ENCODE results near the gene IKZF2. TPM values are rescaled to one million over a fixed set of nuclear protein-coding genes. Genes with fewer than 3 reads are reported as not detected.
A peak's percentile ranks its signal among the peaks of the same experiment; 100 is the strongest.

IKZF2 gene
- total and polyA plus RNA-seq, 2 of the 4 experiments (the other 2 are of a cell fraction) = 2.1 to 25.5 TPM

DNA sequence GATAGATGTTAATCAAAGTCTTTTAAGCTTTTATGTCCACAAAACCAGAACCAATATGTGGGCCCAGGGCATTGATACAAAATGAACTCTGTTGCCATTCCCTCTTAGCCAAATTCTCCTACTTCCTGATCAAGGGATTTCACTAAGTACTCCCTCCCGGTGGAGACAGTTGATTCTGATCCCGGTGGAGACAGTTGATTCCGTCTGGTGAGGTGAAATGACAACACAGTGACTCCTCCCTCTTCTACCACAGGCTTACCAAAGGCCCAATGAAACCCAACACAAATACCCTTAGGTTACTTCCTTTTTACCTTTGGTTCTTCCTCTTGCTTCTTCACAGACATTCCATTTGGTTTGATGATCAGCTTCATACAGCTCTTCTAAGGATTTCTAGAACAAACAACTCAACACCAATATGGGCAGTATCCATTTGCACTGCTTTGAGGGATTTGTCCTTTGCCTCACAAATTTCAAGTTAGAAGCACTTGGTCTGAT is 153.8 kb downstream of the IKZF2 start:
- no peak overlapping the region for H3K9ac ChIP-seq (ENCODE audit: low read depth, low read length)
- no peak overlapping the region for H3K23ac ChIP-seq (ENCODE audit: low read depth, low read length)
- H3K9me1 ChIP-seq (ENCODE audit: insufficient read depth, low read length) = no peaks in the 10 kb centered on the region
- H2AFZ ChIP-seq (replicated peaks; ENCODE audit: low read length, poor library complexity) = no peak overlapping the region
- H4K8ac ChIP-seq (ENCODE audit: low read depth in 2 of 2, low read length in 2 of 2) = no peak overlapping the region
- H2BK20ac ChIP-seq (ENCODE audit: low read depth, low read length) = no peak overlapping the region
- H3K9me3 ChIP-seq (ENCODE audit: control insufficient read depth, insufficient read depth, low read length) = no peaks in the 10 kb centered on the region
- H3K56ac ChIP-seq (ENCODE audit: extremely low read depth, insufficient read depth, low read length) = no peak overlapping the region
- H2AK5ac ChIP-seq (ENCODE audit: low read depth, low read length) = no peak overlapping the region
- no peak overlapping the region for H3K27ac ChIP-seq (ENCODE audit: insufficient read depth, low read length)
- ChIA-PET POLR2A (ENCODE audit: unreplicated experiment) (no interaction called here), CTCF (interaction anchor here (0.9 kb wide), 1 partner anchor 152 kb away, joined by 3 read pairs; no protein-coding TSS in a partner anchor)
- H3K4me3 ChIP-seq (ENCODE audit: insufficient read depth, low read depth, low read length) = no peak overlapping the region
- no peak overlapping the region for H3K14ac ChIP-seq (replicated peaks; ENCODE audit: low read depth, low read length)
- no peaks in the 10 kb centered on the region for H3K27me3 ChIP-seq (ENCODE audit: control insufficient read depth, insufficient read depth, low read length)
- H3K18ac ChIP-seq (ENCODE audit: low read depth, low read length) = no peak overlapping the region; the same call in 1 of the 2 replicates
- no peak overlapping the region for H3K4ac ChIP-seq (ENCODE audit: low read depth, low read length)
- H3K4me1 ChIP-seq (ENCODE audit: control insufficient read depth, insufficient read depth, low read length) = no peaks in the 10 kb centered on the region
- TF ChIP-seq POLR2A (IDR thresholded peaks at IDR 0.05; ENCODE audit: low read depth, low read length) (no peak), MXI1 (IDR thresholded peaks at IDR 0.05; ENCODE audit: borderline replicate concordance, low read depth, low read length) (no peak), RCOR1 (IDR thresholded peaks at IDR 0.05; ENCODE audit: insufficient replicate concordance, low read length) (no peak), RAD21 (IDR thresholded peaks at IDR 0.05; ENCODE audit: low read length) (no peak)
- TF ChIP-seq, protein P1, sequence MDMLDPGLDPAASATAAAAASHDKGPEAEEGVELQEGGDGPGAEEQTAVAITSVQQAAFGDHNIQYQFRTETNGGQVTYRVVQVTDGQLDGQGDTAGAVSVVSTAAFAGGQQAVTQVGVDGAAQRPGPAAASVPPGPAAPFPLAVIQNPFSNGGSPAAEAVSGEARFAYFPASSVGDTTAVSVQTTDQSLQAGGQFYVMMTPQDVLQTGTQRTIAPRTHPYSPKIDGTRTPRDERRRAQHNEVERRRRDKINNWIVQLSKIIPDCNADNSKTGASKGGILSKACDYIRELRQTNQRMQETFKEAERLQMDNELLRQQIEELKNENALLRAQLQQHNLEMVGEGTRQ (IDR thresholded peaks at IDR 0.05; ENCODE audit: low read depth, low read length) = no peak
- H2BK15ac ChIP-seq (ENCODE audit: low read depth, low read length) = peak overlapping the region; percentile 1; the same call in 1 of the 3 replicates
- H2AK9ac ChIP-seq (replicated peaks; ENCODE audit: low read depth, low read length, poor library complexity) = no peak overlapping the region
- H3K4me2 ChIP-seq (ENCODE audit: low read depth, low read length) = no peak overlapping the region
- no peak overlapping the region for H4K91ac ChIP-seq (ENCODE audit: insufficient read depth, low read depth, low read length)
- WGBS, 2 experiments (ENCODE audit: extremely low coverage in 2 of 2, insufficient read length in 1 of 2) = 78% methylated on average over 3 of the region's 3 CpGs; no CpG with 5 or more reads in 1 of the 2 experiments
- DNase-seq (no peak), ATAC-seq (ENCODE audit: low read depth) (no peak)
- no peak overlapping the region for H2BK5ac ChIP-seq (ENCODE audit: low read depth, low read length, poor library complexity, severe bottlenecking)
- H3K79me1 ChIP-seq (ENCODE audit: low read depth in 1 of 2, low read length in 2 of 2) = no peaks in the 10 kb centered on the region
- H4K20me1 ChIP-seq (ENCODE audit: insufficient read depth, low read length) = no peaks in the 10 kb centered on the region
- no peak overlapping the region for H2BK120ac ChIP-seq (ENCODE audit: low read depth, low read length)
- BruUV-seq (replicated peaks) = no TSS peak
- in situ Hi-C loops (cut with MboI; ENCODE audit: low sequenced_read_pairs) (no loop called here), intact Hi-C loops (cut with micrococcal nuclease) (no loop called here), dilution Hi-C loops (cut with HindIII; ENCODE audit: low sequenced_read_pairs, unreplicated experiment) (no loop called here)
- no peak overlapping the region for H4K5ac ChIP-seq (ENCODE audit: low read depth, low read length)
- H3K36me3 ChIP-seq (ENCODE audit: control insufficient read depth, insufficient read depth, low read length) = no peaks in the 10 kb centered on the region

Data from IMR-90 (cell line).